T-cell (primary cell): ENCODE measurements around the gene KRT17. TPM values are rescaled to one million over a fixed set of nuclear protein-coding genes. Genes with fewer than 3 reads are reported as not detected.

ENCODE experiments used
- ATAC-seq, 4 experiments: fragments of 200-7000 bp in 3 of 4; fragments of 150-1000 bp in 1 of 4; cut with Tn5 transposase; replicated peaks in 1 of 4; 1 replicate in 3 of 4; 2 replicates in 1 of 4; pipeline ENCODE4 v1.10.0; 2021; ENCODE audit warnings: moderate library complexity in 3 of 4, mild to moderate bottlenecking in 2 of 4, moderate number of reproducible peaks in 1 of 4
- CTCF ChIA-PET, 2 donors: fragments of 300-600 bp; sonication (Branson Sonifier 250); formaldehyde crosslinking; loops; one replicate each; lab custom pipeline; 2022; ENCODE audit warnings: antibody characterized with exemption in 2 of 2; lab: Charles Lee
- POLR2A ChIA-PET, 2 donors: fragments of 300-600 bp; sonication (Branson Sonifier 250); formaldehyde crosslinking; loops; one replicate each; lab custom pipeline; 2022; ENCODE audit warnings: antibody characterized with exemption in 2 of 2; lab: Charles Lee
- DNase-seq, 35 experiments: peaks; one replicate each; pipeline versions ENCODE4 v3.0.0 to v3.0.0-alpha.2; 2013 to 2023
- H3K27ac ChIP-seq: one replicate; pipeline ENCODE4 v1.5.1; 2013; ENCODE audit warnings: low read length
- H3K27me3 ChIP-seq, 2 experiments: replicated peaks in 1 of 2; 1 replicate in 1 of 2; 2 replicates in 1 of 2; pipeline versions ENCODE4 v1.6.1 to v1.7.0; 2013; ENCODE audit warnings: low read length in 1 of 2, mixed read lengths in 1 of 2; ENCODE audit not compliant: control insufficient read depth in 2 of 2, insufficient read depth in 2 of 2; ENCODE audit errors: extremely low read depth in 1 of 2
- H3K36me3 ChIP-seq, 2 donors: 1 replicate in 1 of 2; 2 replicates in 1 of 2; pipeline versions ENCODE4 v1.6.1 to v1.7.0; 2013; ENCODE audit warnings: low read length in 1 of 2; ENCODE audit not compliant: control insufficient read depth in 2 of 2, insufficient read depth in 1 of 2; ENCODE audit errors: extremely low read depth in 1 of 2
- H3K4me1 ChIP-seq, 2 experiments: 1 replicate in 1 of 2; 2 replicates in 1 of 2; pipeline versions ENCODE4 v1.6.1 to v1.7.0; 2013; ENCODE audit warnings: low read length in 2 of 2, mixed read lengths in 1 of 2; ENCODE audit not compliant: insufficient read depth in 2 of 2, control insufficient read depth in 1 of 2; ENCODE audit errors: extremely low read depth in 1 of 2
- H3K4me3 ChIP-seq, 2 donors: 1 replicate in 1 of 2; 2 replicates in 1 of 2; pipeline versions ENCODE4 v1.5.1 to v1.7.0; 2013; ENCODE audit warnings: mild to moderate bottlenecking in 2 of 2, low read length in 1 of 2, moderate library complexity in 1 of 2; ENCODE audit not compliant: control insufficient read depth in 1 of 2; ENCODE audit errors: extremely low read depth in 1 of 2
- H3K9me3 ChIP-seq: 2 replicates; pipeline ENCODE4 v1.7.0; 2013
- H3K27ac Mint-ChIP-seq, 2 donors: one replicate each; pipeline ENCODE4 v1.8.0; 2020 to 2021; ENCODE audit warnings: mild to moderate bottlenecking in 2 of 2, mixed read lengths in 2 of 2
- H3K27me3 Mint-ChIP-seq, 2 donors: one replicate each; pipeline ENCODE4 v1.8.0; 2021 to 2022; ENCODE audit warnings: mixed read lengths in 2 of 2
- H3K36me3 Mint-ChIP-seq: one replicate; pipeline ENCODE4 v1.8.0; 2021; ENCODE audit warnings: mixed read lengths
- H3K4me1 Mint-ChIP-seq, 3 donors: one replicate each; pipeline ENCODE4 v1.8.0; 2020 to 2022; ENCODE audit warnings: mixed read lengths in 3 of 3, mild to moderate bottlenecking in 1 of 3
- H3K4me3 Mint-ChIP-seq, 3 donors: one replicate each; pipeline ENCODE4 v1.8.0; 2020 to 2022; ENCODE audit warnings: mild to moderate bottlenecking in 3 of 3, mixed read lengths in 3 of 3, moderate library complexity in 3 of 3
- H3K9me3 Mint-ChIP-seq, 3 donors: one replicate each; pipeline ENCODE4 v1.8.0; 2020 to 2022; ENCODE audit warnings: mixed read lengths in 3 of 3
- WGBS: methylation state at CpG from one replicate; pipeline ENCODE4 v1.1.5; 2013; ENCODE audit warnings: missing lambda C conversion rate; ENCODE audit not compliant: insufficient coverage; 5-methylcytosine and 5-hydroxymethylcytosine counted together
- total RNA-seq, 35 experiments: library from RNA in 6 of 35; stranded (reverse) in 6 of 35; fragments of 120-200 nt in 1 of 35; gene quantifications; one replicate each; pipeline versions ENCODE4 v1.2.1 to v1.2.4 and lab custom pipeline; 2013 to 2026

KRT17 gene
- total RNA-seq, 5 donors from 2014 or later (not counting 1 experiment from before 2014, with no cell fraction given), result not detected

- no peaks in the 10 kb centered on the region for H3K27me3 ChIP-seq
- ChIA-PET CTCF (interaction anchor here (0.5 to 5.3 kb wide), 26 partner anchors 10 to 863 kb away, joined by 3 to 50 read pairs (median 4); partner anchors contain the start of gene EIF1 (in 1 of the 2)), POLR2A (interaction anchor here (0.5 to 3.7 kb wide), 5 partner anchors 12 to 1947 kb away, joined by 3 to 29 read pairs (median 7); partner anchors contain the start of gene EIF1 (in 2 of the 2))
- ATAC-seq (peak; percentile 80 to 86 (median 84)), DNase-seq (peak; percentile 64 to 94 (median 82))
- H3K27me3 Mint-ChIP-seq, result no peaks in the 10 kb centered on the region
- no peaks in the 10 kb centered on the region for H3K9me3 Mint-ChIP-seq
- H3K27ac Mint-ChIP-seq, result peak overlapping the region; percentile 96 to 98
- no peaks in the 10 kb centered on the region for H3K36me3 Mint-ChIP-seq
- under 1% methylated on average over 24 of the region's 39 CpGs for WGBS
- H3K4me3 ChIP-seq, result peak overlapping the region; percentile 75 to 85
- no peaks in the 10 kb centered on the region for H3K9me3 ChIP-seq
- peaks cover 21 to 28% (median 27%) of the 10 kb centered on the region in 3 donors for H3K4me1 Mint-ChIP-seq
- H3K4me3 Mint-ChIP-seq, result peak overlapping the region; percentile 79 to 99 (median 87)
- H3K27ac ChIP-seq, result peak overlapping the region; percentile 98
- H3K4me1 ChIP-seq, result peaks cover 7 to 36% of the 10 kb centered on the region in 2 experiments
- no peaks in the 10 kb centered on the region for H3K36me3 ChIP-seq
These were observed 41.3 kb upstream of the KRT17 start for GRCh38 chr17:41665566-41666236.

GRCh38 chr17:41664587-41665565, 40.5 kb upstream of the KRT17 start:
- Mint-ChIP-seq H3K9me3 (no peaks in the 10 kb centered on the region), H3K4me3 (peak overlapping the region; percentile 79 to 99 (median 87)), H3K36me3 (no peaks in the 10 kb centered on the region), H3K4me1 (peaks cover 21 to 28% (median 27%) of the 10 kb centered on the region in 3 donors), H3K27ac (peak overlapping the region; percentile 96 to 98), H3K27me3 (no peaks in the 10 kb centered on the region)
- peaks cover 0 to 4% of the 10 kb centered on the region in 2 experiments for H3K27me3 ChIP-seq
- DNase-seq (no peak), ATAC-seq (no peak)
- CTCF ChIA-PET, result interaction anchor here (0.6 to 5.3 kb wide), 28 partner anchors 9 to 1338 kb away, joined by 3 to 103 read pairs (median 4); partner anchors contain the start of gene EIF1 (in 1 of the 2)
- peaks cover 7 to 36% of the 10 kb centered on the region in 2 experiments for H3K4me1 ChIP-seq
- WGBS, result 67% methylated on average over 5 of the region's 15 CpGs
- POLR2A ChIA-PET, result interaction anchor here (0.5 to 3.7 kb wide), 6 partner anchors 24 to 1946 kb away, joined by 3 to 29 read pairs (median 5); partner anchors contain the start of gene EIF1 (in 2 of the 2)
- peak overlapping the region; percentile 75 to 85 for H3K4me3 ChIP-seq
- no peaks in the 10 kb centered on the region for H3K36me3 ChIP-seq
- H3K27ac ChIP-seq, result peak overlapping the region; percentile 98
- no peaks in the 10 kb centered on the region for H3K9me3 ChIP-seq

DNA sequence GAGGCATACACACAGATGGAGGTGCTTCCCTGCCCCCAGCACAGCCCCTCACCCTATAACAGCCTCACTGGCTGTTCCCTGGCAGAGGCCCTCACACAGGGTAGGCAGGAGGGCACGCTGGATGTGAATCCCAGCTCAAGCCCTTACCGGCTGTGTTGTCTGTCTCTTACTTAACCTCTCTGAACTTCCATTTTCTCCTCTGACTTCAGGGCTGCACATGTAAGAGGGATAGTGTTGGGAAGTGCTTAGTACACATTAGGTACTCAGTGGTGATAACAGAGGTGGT, 39.7 kb upstream of the KRT17 start:
- peaks cover 0 to 6% of the 10 kb centered on the region in 2 experiments for H3K27me3 ChIP-seq
- whole genome bisulfite sequencing, result no CpG with 5 or more reads among the region's 2 CpGs
- POLR2A ChIA-PET, result interaction anchor here (0.6 to 0.7 kb wide), 2 partner anchors 345 to 845 kb away, joined by 3 to 4 read pairs; no protein-coding TSS in a partner anchor
- H3K9me3 ChIP-seq, result no peaks in the 10 kb centered on the region
- Mint-ChIP-seq H3K4me3 (peak overlapping the region in 1 of 3 donors; percentile 99), H3K36me3 (no peaks in the 10 kb centered on the region), H3K4me1 (peaks cover 21 to 28% (median 27%) of the 10 kb centered on the region in 3 donors), H3K27ac (no peak overlapping the region), H3K9me3 (no peaks in the 10 kb centered on the region), H3K27me3 (no peaks in the 10 kb centered on the region)
- no peak overlapping the region for H3K27ac ChIP-seq
- no peaks in the 10 kb centered on the region for H3K36me3 ChIP-seq
- ATAC-seq, result no peak
- CTCF ChIA-PET, result interaction anchor here (0.6 to 5.3 kb wide), 10 partner anchors 15 to 872 kb away, joined by 3 to 103 read pairs (median 6); no protein-coding TSS in a partner anchor
- no peak overlapping the region for H3K4me3 ChIP-seq
- DNase-seq, result no peak
- peaks cover 7 to 36% of the 10 kb centered on the region in 2 experiments for H3K4me1 ChIP-seq

DNA sequence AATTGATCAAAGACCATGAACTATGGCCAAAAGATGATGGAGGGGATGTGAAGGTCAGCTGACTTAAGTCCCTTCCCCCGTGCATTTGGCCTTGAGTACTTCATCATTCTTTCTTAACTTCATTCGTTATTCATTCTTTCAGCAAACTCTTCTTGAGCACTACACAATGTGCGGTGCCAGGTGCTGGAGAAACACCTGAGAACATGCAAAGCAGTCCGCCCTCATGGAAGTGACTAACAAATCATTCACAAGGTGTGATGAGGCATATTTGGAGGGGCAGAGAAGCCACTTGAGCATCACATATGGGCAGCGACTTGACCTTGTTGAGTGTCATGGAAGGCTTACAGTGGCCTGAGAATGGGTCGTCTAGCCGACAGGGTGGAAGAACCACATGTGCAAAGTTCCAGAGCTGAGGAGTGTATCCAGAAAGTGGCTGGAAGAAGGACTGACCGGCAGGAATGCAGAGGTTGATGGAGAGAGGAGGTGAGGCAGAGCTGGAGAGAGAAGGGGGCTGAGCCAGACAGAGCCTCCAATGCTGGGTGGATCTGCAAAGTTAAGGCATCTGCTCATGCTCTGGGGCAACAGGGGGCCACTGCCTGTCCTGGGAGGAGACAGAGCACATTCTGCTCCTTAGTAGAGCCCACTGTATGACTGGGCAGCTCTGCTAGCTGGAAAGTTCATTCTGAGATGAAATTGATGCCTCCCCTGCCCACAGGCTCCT, 39.2 kb upstream of the KRT17 start:
- POLR2A ChIA-PET, result interaction anchor here (0.6 to 1.0 kb wide), 3 partner anchors 27 to 845 kb away, joined by 3 to 5 read pairs (median 4); no protein-coding TSS in a partner anchor

DNA sequence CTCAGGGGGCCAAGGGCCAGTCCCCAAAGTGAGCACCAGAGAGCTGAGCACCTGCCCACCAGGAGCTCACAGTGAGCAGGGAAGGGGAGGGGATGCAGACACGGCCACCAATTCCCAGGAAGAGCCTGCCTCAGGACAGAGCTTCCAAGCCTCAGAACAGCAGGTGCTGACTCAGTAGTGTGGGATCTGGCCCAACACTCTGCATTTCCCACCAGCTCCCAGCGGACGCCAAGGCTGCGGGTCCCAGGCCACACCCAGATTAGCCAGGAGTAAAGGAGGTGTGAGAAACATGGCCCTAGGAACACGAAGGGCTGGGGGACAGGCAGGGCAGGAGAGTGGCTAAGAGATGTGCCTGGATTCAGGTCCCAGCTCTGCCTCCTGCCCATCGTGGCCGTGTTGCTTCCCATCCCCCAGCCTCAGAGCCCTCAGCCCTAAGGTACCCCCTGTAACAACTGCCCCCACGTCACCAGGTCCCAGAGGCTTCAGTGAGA, 35.9 kb upstream of the KRT17 start:
- 100% methylated on average over 1 of the region's 8 CpGs for WGBS
- CTCF ChIA-PET, result interaction anchor here (0.6 to 4.4 kb wide), 8 partner anchors 10 to 848 kb away, joined by 3 to 103 read pairs (median 4); no protein-coding TSS in a partner anchor

More for the DNA sequence above, 39.2 kb upstream of the KRT17 start:
- H3K4me3 Mint-ChIP-seq, result peak overlapping the region in 2 of 3 donors; percentile 24 to 99
- H3K9me3 ChIP-seq, result no peaks in the 10 kb centered on the region
- CTCF ChIA-PET, result interaction anchor here (0.6 to 5.3 kb wide), 26 partner anchors 11 to 1037 kb away, joined by 3 to 103 read pairs (median 6); partner anchors contain the start of gene EIF1 (in 1 of the 2)
- DNase-seq (no peak), ATAC-seq (no peak)
- H3K36me3 Mint-ChIP-seq, result no peaks in the 10 kb centered on the region
- 91% methylated on average over 6 of the region's 8 CpGs for WGBS
- peak overlapping the region; percentile 19 to 71 for H3K27ac Mint-ChIP-seq
- no peaks in the 10 kb centered on the region for H3K36me3 ChIP-seq
- peaks cover 21 to 28% (median 27%) of the 10 kb centered on the region in 3 donors for H3K4me1 Mint-ChIP-seq
- no peaks in the 10 kb centered on the region for H3K9me3 Mint-ChIP-seq
- H3K27me3 ChIP-seq, result peaks cover 0 to 11% of the 10 kb centered on the region in 2 experiments
- peaks cover 7 to 36% of the 10 kb centered on the region in 2 experiments for H3K4me1 ChIP-seq
- no peak overlapping the region for H3K27ac ChIP-seq
- no peaks in the 10 kb centered on the region for H3K27me3 Mint-ChIP-seq
- no peak overlapping the region for H3K4me3 ChIP-seq

More for the DNA sequence above, 35.9 kb upstream of the KRT17 start:
- peaks cover 0 to 36% of the 10 kb centered on the region in 2 experiments for H3K27me3 ChIP-seq
- no peak overlapping the region for H3K27ac ChIP-seq
- Mint-ChIP-seq H3K27ac (no peak overlapping the region), H3K9me3 (no peaks in the 10 kb centered on the region), H3K4me3 (no peak overlapping the region), H3K27me3 (peaks cover 0 to 2% of the 10 kb centered on the region in 2 donors), H3K4me1 (peaks cover 2 to 8% (median 7%) of the 10 kb centered on the region in 3 donors), H3K36me3 (no peaks in the 10 kb centered on the region)
- H3K36me3 ChIP-seq, result no peaks in the 10 kb centered on the region
- DNase-seq (no peak), ATAC-seq (no peak)
- no peaks in the 10 kb centered on the region for H3K9me3 ChIP-seq
- peaks cover 0 to 13% of the 10 kb centered on the region in 2 experiments for H3K4me1 ChIP-seq
- POLR2A ChIA-PET, result no interaction called here
- H3K4me3 ChIP-seq, result no peak overlapping the region
